OCI-LY7 (cell line): ENCODE measurements around the gene PIGN. TPM values are rescaled to one million over a fixed set of nuclear protein-coding genes. Genes with fewer than 3 reads are reported as not detected.

Source experiments
- BruUV-seq: library from RNA; stranded (reverse); fragments of 400-500 nt; replicated peaks from 2 replicates; lab custom pipeline; 2021; lab: Mats Ljungman, UMichigan
- CTCF ChIA-PET: fragments of 300-600 bp; sonication (Branson Sonifier 250); formaldehyde crosslinking; loops from one replicate; lab custom pipeline; 2022; ENCODE audit warnings: antibody characterized with exemption; ENCODE audit not compliant: unreplicated experiment; lab: Charles Lee
- POLR2A ChIA-PET: fragments of 300-600 bp; sonication (Branson Sonifier 250); formaldehyde crosslinking; loops from one replicate; lab custom pipeline; 2022; ENCODE audit warnings: antibody characterized with exemption; lab: Charles Lee
- DNase-seq: peaks from one replicate; pipeline ENCODE4 v3.0.0-alpha.2; 2015; ENCODE audit warnings: low spot score
- H2AFZ ChIP-seq: fragments of 200-600 bp; sonication (generic), shearing (Covaris generic); 2 replicates; pipeline ENCODE4 v1.6.1; 2014; ENCODE audit warnings: mild to moderate bottlenecking, antibody characterized with exemption, low read length, moderate library complexity
- H3K27ac ChIP-seq: fragments of 200-600 bp; sonication (generic); 2 replicates; pipeline ENCODE4 v1.5.1; 2014; ENCODE audit warnings: mixed run types, low read depth, mild to moderate bottlenecking, moderate library complexity, low read length, inconsistent platforms; ENCODE audit not compliant: poor library complexity, severe bottlenecking
- H3K36me3 ChIP-seq: fragments of 200-600 bp; sonication (generic); 2 replicates; pipeline ENCODE4 v1.6.1; 2014; ENCODE audit warnings: mild to moderate bottlenecking, antibody characterized with exemption, low read length, moderate library complexity, mixed read lengths; ENCODE audit not compliant: insufficient read depth
- H3K4me1 ChIP-seq: fragments of 200-600 bp; sonication (generic); 2 replicates; pipeline ENCODE4 v1.5.1; 2014; ENCODE audit warnings: mild to moderate bottlenecking, low read length; ENCODE audit not compliant: insufficient read depth, poor library complexity, severe bottlenecking
- H3K4me2 ChIP-seq: fragments of 200-600 bp; sonication (generic); 2 replicates; pipeline ENCODE4 v1.6.1; 2014; ENCODE audit warnings: mild to moderate bottlenecking, low read length
- H3K4me3 ChIP-seq: fragments of 200-600 bp; sonication (generic); 2 replicates; pipeline ENCODE4 v1.5.1; 2014; ENCODE audit warnings: mild to moderate bottlenecking, low read depth, low read length; ENCODE audit not compliant: poor library complexity, severe bottlenecking
- H3K79me2 ChIP-seq: fragments of 200-600 bp; sonication (generic); 2 replicates; pipeline ENCODE4 v1.6.1; 2016; ENCODE audit warnings: low read depth, mild to moderate bottlenecking, low read length, moderate library complexity, mixed read lengths; ENCODE audit not compliant: insufficient read depth
- H3K9me2 ChIP-seq: fragments of 200-600 bp; sonication (generic); 2 replicates; pipeline ENCODE4 v1.6.1; 2016; ENCODE audit warnings: mild to moderate bottlenecking, low read length, mixed read lengths; ENCODE audit not compliant: insufficient read depth
- H3K9me3 ChIP-seq: fragments of 200-600 bp; sonication (generic); 2 replicates; pipeline ENCODE4 v1.6.1; 2014; ENCODE audit warnings: mild to moderate bottlenecking, mixed run types, low read length, mixed read lengths
- H4K20me1 ChIP-seq: fragments of 200-600 bp; sonication (generic); 2 replicates; pipeline ENCODE4 v1.6.1; 2014; ENCODE audit warnings: mild to moderate bottlenecking, antibody characterized with exemption, low read length, moderate library complexity, mixed read lengths; ENCODE audit not compliant: insufficient read depth
- CTCF ChIP-seq: fragments of 200-600 bp; sonication (generic); conservative IDR thresholded peaks from 2 replicates; pipeline ENCODE4 v1.5.1; 2014; ENCODE audit warnings: mild to moderate bottlenecking, antibody characterized with exemption, low read length, moderate library complexity, mixed read lengths
- EZH2phosphoT487 ChIP-seq: fragments of 200-600 bp; sonication (generic); IDR thresholded peaks from 2 replicates; pipeline ENCODE4 v1.6.1; 2018; ENCODE audit warnings: low read depth, borderline replicate concordance, mild to moderate bottlenecking, mixed run types, antibody characterized with exemption, low read length, moderate library complexity, mixed read lengths
- intact Hi-C: fragments of 100-400 bp; cut with micrococcal nuclease; formaldehyde crosslinking; loops from one replicate; pipeline ENCODE4 v1.10.0; 2022; ENCODE audit not compliant: unreplicated experiment
- total RNA-seq, 2 experiments: library from RNA; depleted of rRNA in 1 of 2; stranded (reverse); fragments of >200 nt in 1 of 2; shearing (Covaris generic) in 1 of 2; gene quantifications; 2 replicates each; pipeline ENCODE4 v1.2.3, GENCODE V29; 2014 to 2022

PIGN gene
- total RNA-seq, 2 experiments from 2014 or later = 10.9 to 23.7 TPM

GRCh38 chr18:62009521-62009920 lies 177.3 kb downstream of the PIGN start:
- Histone ChIP-seq H3K9me2 (no peaks in the 10 kb centered on the region), H3K4me3 (no peak overlapping the region), H4K20me1 (no peaks in the 10 kb centered on the region), H3K27ac (no peak overlapping the region), H3K4me1 (no peaks in the 10 kb centered on the region), H3K79me2 (no peaks in the 10 kb centered on the region), H3K4me2 (no peak overlapping the region), H3K36me3 (no peaks in the 10 kb centered on the region), H2AFZ (no peak overlapping the region), H3K9me3 (no peaks in the 10 kb centered on the region)
- ChIA-PET POLR2A (no interaction called here), CTCF (no interaction called here)
- intact Hi-C loops = no loop called here
- no TSS peak for BruUV-seq
- DNase-seq = no peak
- TF ChIP-seq CTCF (no peak), EZH2phosphoT487 (no peak)

- Histone ChIP-seq H3K4me3 (no peak overlapping the region), H3K9me2 (no peaks in the 10 kb centered on the region), H2AFZ (no peak overlapping the region), H3K27ac (no peak overlapping the region), H4K20me1 (no peaks in the 10 kb centered on the region), H3K79me2 (no peaks in the 10 kb centered on the region), H3K9me3 (no peaks in the 10 kb centered on the region), H3K4me1 (no peaks in the 10 kb centered on the region), H3K4me2 (no peak overlapping the region), H3K36me3 (no peaks in the 10 kb centered on the region)
- no peak for TF ChIP-seq CTCF
- no peak for TF ChIP-seq EZH2phosphoT487
- BruUV-seq = no TSS peak
- ChIA-PET POLR2A (no interaction called here), CTCF (no interaction called here)
- intact Hi-C loops = no loop called here
- no peak for DNase-seq
Observed at GRCh38 chr18:62001396-62001795, 185.5 kb downstream of the PIGN start.

- TF ChIP-seq CTCF (no peak), EZH2phosphoT487 (no peak)
- Histone ChIP-seq H3K4me3 (no peak overlapping the region), H2AFZ (no peak overlapping the region), H3K9me2 (no peaks in the 10 kb centered on the region), H3K27ac (no peak overlapping the region), H3K9me3 (no peaks in the 10 kb centered on the region), H3K4me1 (no peaks in the 10 kb centered on the region), H3K79me2 (no peaks in the 10 kb centered on the region), H3K36me3 (no peaks in the 10 kb centered on the region), H3K4me2 (no peak overlapping the region), H4K20me1 (no peaks in the 10 kb centered on the region)
- POLR2A ChIA-PET = interaction anchor here (0.7 kb wide), 1 partner anchor 260 kb away, joined by 3 read pairs; no protein-coding TSS in a partner anchor
- intact Hi-C loops = no loop called here
- DNase-seq = no peak
- no TSS peak for BruUV-seq
- CTCF ChIA-PET = no interaction called here
Observed at GRCh38 chr18:61998957-61999356, 187.9 kb downstream of the PIGN start.
